Measurements from ENCODE around the gene WFDC10A.

DNA sequence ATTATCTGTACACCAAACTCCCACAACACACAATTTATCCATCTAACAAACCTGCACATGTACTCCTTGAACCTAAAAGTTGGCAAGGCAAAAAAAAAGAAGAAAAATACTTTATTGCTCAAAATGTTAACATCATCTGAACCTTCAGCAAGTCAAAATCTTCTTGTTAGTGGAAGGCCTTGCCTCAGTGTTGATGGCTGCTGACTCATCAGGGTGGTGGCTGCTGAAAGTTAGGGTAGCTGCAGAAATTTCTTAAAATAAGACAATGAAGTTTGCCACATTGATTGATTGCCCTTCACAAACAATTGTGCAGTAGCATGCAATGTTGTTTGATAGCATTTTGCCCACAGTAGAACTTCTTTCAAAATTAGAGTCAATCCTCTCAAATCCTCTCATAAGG is 43.2 kb downstream of the WFDC10A start:
- TF ChIP-seq, protein P1, sequence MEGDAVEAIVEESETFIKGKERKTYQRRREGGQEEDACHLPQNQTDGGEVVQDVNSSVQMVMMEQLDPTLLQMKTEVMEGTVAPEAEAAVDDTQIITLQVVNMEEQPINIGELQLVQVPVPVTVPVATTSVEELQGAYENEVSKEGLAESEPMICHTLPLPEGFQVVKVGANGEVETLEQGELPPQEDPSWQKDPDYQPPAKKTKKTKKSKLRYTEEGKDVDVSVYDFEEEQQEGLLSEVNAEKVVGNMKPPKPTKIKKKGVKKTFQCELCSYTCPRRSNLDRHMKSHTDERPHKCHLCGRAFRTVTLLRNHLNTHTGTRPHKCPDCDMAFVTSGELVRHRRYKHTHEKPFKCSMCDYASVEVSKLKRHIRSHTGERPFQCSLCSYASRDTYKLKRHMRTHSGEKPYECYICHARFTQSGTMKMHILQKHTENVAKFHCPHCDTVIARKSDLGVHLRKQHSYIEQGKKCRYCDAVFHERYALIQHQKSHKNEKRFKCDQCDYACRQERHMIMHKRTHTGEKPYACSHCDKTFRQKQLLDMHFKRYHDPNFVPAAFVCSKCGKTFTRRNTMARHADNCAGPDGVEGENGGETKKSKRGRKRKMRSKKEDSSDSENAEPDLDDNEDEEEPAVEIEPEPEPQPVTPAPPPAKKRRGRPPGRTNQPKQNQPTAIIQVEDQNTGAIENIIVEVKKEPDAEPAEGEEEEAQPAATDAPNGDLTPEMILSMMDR (IDR thresholded peaks at IDR 0.05; ENCODE audit: insufficient read depth, low read length), result no peak
- TF ChIP-seq GABPA (IDR thresholded peaks at IDR 0.05; ENCODE audit: low read depth), result no peak
